ENCODE data around the gene CDC40.
"Not testable (repeated sequence)": the region's sequence is repeated elsewhere in the genome, so short reads cannot be mapped to it uniquely, and the experiment has no call there.

Gene CDC40

GRCh38 chr6:110201151-110201884, 21.1 kb downstream of the CDC40 start:
- DNase-seq, result no peak

GRCh38 chr6:110207652-110208051, 27.4 kb downstream of the CDC40 start:
- no peak for DNase-seq

- DNase-seq, result no peak
Measured at GRCh38 chr6:110211753-110212152, 31.5 kb downstream of the CDC40 start.

GRCh38 chr6:110214338-110214737, 34.1 kb downstream of the CDC40 start:
- DNase-seq, result no peak

GRCh38 chr6:110216140-110216539, 35.9 kb downstream of the CDC40 start:
- DNase-seq, result no peak

- DNase-seq, result no peak
Measured at GRCh38 chr6:110217266-110217665, 37.0 kb downstream of the CDC40 start.

- DNase-seq, result no peak
Measured at GRCh38 chr6:110221738-110222137, 41.5 kb downstream of the CDC40 start.

GRCh38 chr6:110226261-110226660, 46.0 kb downstream of the CDC40 start:
- no peak for DNase-seq

GRCh38 chr6:110232450-110232849, 52.2 kb downstream of the CDC40 start:
- DNase-seq, result no peak

GRCh38 chr6:110233770-110234374, 53.6 kb downstream of the CDC40 start:
- DNase-seq, result no peak

GRCh38 chr6:110236007-110236406, 55.8 kb downstream of the CDC40 start:
- not testable (repeated sequence) for DNase-seq

- DNase-seq, result no peak
Measured at GRCh38 chr6:110239526-110240274, 59.5 kb downstream of the CDC40 start.

GRCh38 chr6:110244621-110245020, 64.4 kb downstream of the CDC40 start:
- not testable (repeated sequence) for DNase-seq

GRCh38 chr6:110246378-110246777, 66.2 kb downstream of the CDC40 start:
- no peak for DNase-seq

GRCh38 chr6:110246900-110247546, 66.8 kb downstream of the CDC40 start:
- DNase-seq, result no peak

- DNase-seq, result no peak
Measured at GRCh38 chr6:110250058-110250457, 69.8 kb downstream of the CDC40 start.

GRCh38 chr6:110250838-110251237, 70.6 kb downstream of the CDC40 start:
- no peak for DNase-seq

- peak; percentile 32 for DNase-seq
Measured at GRCh38 chr6:110255211-110255750, 75.1 kb downstream of the CDC40 start.

- DNase-seq, result no peak
Measured at GRCh38 chr6:110256366-110256765, 76.1 kb downstream of the CDC40 start.

- no peak for DNase-seq
Measured at GRCh38 chr6:110265273-110265672, 85.0 kb downstream of the CDC40 start.

- DNase-seq, result no peak
Measured at GRCh38 chr6:110266996-110267395, 86.8 kb downstream of the CDC40 start.

GRCh38 chr6:110269623-110270022, 89.4 kb downstream of the CDC40 start:
- DNase-seq, result no peak

GRCh38 chr6:110270165-110270564, 89.9 kb downstream of the CDC40 start:
- DNase-seq, result no peak
